SHP77 treated with DMSO at 0.1 percent for 48 hours (cell line): Measurements from ENCODE around the gene ILK.
A peak's percentile ranks its signal among the peaks of the same experiment; 100 is the strongest.

Experiments used
- DNase-seq: peaks from one replicate; lab custom pipeline; 2025; lab: John Stamatoyannopoulos, UW

ILK gene

DNA sequence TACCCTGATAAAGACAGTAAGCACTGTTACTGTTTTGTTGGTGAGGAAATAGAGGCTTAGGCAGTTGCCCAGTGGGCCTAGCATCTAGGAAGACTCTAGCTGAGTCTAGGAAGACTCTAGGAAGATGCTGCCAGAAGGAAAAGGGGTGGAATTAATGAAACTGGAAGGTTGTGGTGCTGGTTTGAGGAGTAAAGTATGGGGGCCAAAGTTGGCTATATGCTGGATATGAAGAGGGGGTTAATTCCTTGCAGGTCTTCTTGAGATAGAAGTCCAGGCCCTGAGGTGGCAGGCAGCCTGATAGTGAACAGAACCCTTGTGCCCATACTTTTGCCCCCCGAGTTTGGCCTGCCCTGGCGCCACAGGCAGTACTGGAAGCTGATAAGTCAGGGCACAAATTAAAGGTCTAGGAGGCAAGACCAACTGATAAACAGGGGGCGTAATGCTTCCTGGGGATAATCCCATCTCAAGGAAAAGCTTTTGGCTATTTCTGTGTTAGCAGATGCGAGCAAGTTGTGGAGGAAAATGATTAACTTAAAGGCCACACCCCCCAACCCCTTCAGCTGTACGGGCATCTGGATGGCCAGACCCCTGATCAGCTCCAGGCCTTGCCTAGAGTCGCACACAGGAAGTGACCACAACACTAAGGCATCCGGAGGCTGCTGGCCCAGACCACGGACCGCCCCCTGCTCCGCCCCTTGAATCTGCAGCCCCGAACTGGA, 3.1 kb downstream of the ILK start:
- no peak for DNase-seq

GRCh38 chr11:6607190-6607795, 3.7 kb downstream of the ILK start:
- DNase-seq: no peak

- no peak for DNase-seq
Observed at GRCh38 chr11:6608011-6608410, 4.4 kb downstream of the ILK start.

DNA sequence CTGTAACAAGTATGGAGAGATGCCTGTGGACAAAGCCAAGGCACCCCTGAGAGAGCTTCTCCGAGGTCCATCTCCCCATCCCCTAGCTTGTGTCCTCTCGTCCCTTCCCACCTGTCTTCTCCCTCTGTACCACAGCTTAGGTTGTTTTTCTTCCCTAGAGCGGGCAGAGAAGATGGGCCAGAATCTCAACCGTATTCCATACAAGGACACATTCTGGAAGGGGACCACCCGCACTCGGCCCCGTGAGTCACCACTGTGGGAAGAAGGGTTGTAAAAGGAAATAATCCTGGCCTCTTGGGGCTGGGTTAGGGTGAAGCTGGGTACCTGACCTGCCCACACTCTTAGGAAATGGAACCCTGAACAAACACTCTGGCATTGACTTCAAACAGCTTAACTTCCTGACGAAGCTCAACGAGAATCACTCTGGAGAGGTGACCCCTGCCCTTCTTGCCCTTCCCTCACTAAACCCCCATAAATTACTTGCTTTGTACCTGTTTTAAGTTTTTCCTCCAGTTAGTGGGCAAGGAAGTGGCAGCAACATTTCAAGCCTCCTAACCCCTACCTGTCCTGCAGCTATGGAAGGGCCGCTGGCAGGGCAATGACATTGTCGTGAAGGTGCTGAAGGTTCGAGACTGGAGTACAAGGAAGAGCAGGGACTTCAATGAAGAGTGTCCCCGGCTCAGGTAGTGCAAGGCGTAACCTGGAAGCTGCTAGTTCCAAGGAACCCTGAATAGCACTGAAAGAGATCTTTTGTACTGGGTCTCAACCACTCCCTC, 5.3 kb downstream of the ILK start:
- no peak for DNase-seq

- no peak for DNase-seq
Observed at GRCh38 chr11:6609502-6610015, 6.0 kb downstream of the ILK start.

GRCh38 chr11:6610591-6610990, 7.0 kb downstream of the ILK start:
- DNase-seq: no peak

- DNase-seq: no peak
Observed at GRCh38 chr11:6611092-6611962, 7.8 kb downstream of the ILK start.

GRCh38 chr11:6611963-6612212, 8.3 kb downstream of the ILK start:
- no peak for DNase-seq

- DNase-seq: peak; percentile 52
Observed at GRCh38 chr11:6612213-6613041, 8.9 kb downstream of the ILK start, which contains the start of gene TAF10. TAF10 (minus strand) TSS chr11:6612216; CDS start chr11:6612189, 27 bp downstream.

GRCh38 chr11:6613496-6613895, 9.9 kb downstream of the ILK start:
- no peak for DNase-seq

DNA sequence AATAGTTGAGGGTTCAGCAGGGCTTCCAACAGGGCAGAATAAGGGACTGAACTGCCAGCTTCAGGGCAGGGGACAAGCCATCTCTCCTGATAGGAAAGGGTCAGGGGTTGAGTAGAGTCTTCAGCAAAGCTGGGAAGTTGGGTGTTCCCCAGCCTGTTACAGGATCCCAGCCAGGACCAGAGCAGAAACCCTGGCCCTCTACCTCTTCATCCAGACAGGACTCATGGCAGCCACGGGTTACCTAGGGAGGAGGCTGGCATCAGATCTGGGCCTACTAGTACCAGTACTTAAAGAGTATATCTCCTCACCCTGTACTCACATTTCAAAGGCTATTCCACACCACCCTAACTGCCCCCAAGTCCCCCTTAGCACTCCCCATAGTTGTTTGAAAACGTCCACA, 10.9 kb downstream of the ILK start:
- no peak for DNase-seq

- DNase-seq: no peak
Observed at GRCh38 chr11:6615046-6615445, 11.5 kb downstream of the ILK start.

- no peak for DNase-seq
Observed at GRCh38 chr11:6615882-6616585, 12.5 kb downstream of the ILK start.

- DNase-seq: no peak
Observed at GRCh38 chr11:6616596-6617250, 13.1 kb downstream of the ILK start.

DNA sequence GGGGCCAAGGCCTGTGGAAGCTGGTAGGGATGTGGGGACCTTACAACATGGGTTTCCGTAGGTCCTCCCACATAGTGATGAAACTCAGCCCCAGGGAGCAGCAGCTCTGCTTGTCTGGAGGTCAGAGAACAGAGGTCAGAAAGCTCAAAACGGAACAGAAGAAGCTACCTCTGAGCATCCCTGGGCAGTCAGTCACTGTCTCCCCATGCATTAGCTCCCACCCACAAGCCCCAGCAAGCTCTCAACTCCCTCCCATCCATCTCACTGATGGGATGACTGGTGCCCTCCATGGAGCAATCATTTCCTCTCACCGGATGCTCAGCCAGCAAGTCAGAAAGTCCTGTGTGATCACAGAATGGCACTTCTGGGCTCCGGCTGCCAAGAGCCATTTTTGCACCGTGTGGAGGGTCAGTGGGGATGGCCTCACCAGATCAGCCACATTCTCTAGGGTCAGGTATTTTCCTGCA, 13.8 kb downstream of the ILK start:
- no peak for DNase-seq

- DNase-seq: no peak
Observed at GRCh38 chr11:6618117-6619003, 14.8 kb downstream of the ILK start.

- peak; percentile 44 for DNase-seq
Observed at GRCh38 chr11:6619004-6619745, 15.6 kb downstream of the ILK start, which contains the start of gene TPP1. TPP1 (minus strand) TSS chr11:6619422; CDS start chr11:6619400, 22 bp downstream.

GRCh38 chr11:6620636-6621035, 17.1 kb downstream of the ILK start:
- DNase-seq: no peak
